ENCODE results near the gene TBC1D13.

- TF ChIP-seq POLR2A (IDR thresholded peaks at IDR 0.05; ENCODE audit: insufficient read depth in 1 of 2, low read depth in 2 of 2, low read length in 2 of 2), result no peak
- no peak for TF ChIP-seq JUND (CRISPR knock-in tag; IDR thresholded peaks at IDR 0.05)
These were observed 5.6 kb upstream of the TBC1D13 start for GRCh38 chr9:128781187-128782070.
